ENCODE data around the gene GZF1. TPM values are rescaled to one million over a fixed set of nuclear protein-coding genes. Genes with fewer than 3 reads are reported as not detected.

Gene GZF1
- total RNA-seq, 2 experiments from 2014 or later: 11.5 to 12.1 TPM

DNA sequence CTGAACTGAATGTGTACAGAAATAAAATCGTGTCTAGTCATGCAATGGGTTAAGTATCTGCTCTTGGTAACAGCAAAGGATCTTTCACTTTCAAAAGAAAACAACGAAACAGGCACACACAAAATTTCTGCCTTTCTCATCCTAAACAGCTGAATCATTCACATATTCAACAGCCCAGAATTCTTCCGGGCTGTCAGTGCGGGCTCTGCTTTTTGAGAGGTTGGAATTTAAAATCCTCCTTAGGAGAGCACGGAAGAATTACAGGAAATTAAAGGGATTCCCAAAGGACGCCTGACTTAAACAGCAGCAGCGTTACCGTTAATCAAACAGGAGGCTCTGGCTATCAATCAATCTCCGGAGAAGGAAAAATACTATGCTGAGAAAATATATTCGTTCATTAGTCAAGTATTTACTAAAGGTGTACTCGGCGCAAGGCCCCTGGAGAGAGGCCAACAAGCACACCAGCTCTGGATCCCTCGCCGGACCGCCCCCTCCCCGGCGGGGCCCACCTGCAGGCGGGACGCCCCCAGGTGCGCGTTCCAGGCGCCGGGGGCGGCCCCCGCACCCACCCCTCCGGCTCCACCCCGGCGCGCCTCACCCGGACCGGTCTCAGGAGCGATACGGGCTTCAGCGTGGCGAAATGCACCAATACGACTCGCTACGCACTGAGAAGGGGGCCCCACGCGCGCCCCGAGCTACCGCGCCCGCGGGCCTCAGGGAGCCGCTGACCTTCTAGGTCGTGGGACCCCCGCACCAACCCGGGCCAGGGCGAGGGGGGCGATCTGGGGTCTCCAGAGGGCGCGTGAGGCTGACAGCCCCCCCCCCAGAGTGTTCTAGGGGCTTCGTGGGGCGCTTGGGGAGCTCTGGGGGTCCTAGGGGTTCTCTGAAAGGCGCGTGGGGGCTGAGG is 58.3 kb downstream of the GZF1 start:
- H3K27me3 Mint-ChIP-seq: peaks cover 6% of the 10 kb centered on the region
- no peaks in the 10 kb centered on the region for H3K9me3 Mint-ChIP-seq
- peaks cover 36% of the 10 kb centered on the region for H3K4me1 Mint-ChIP-seq
- peak overlapping the region; percentile 86 for H3K4me3 Mint-ChIP-seq
- H3K27ac Mint-ChIP-seq: peak overlapping the region; percentile 85
- DNase-seq: peak; percentile 65
- no peaks in the 10 kb centered on the region for H3K36me3 Mint-ChIP-seq

- Mint-ChIP-seq H3K4me3 (peak within 1 kb of the TSS; percentile 86), H3K27me3 (peaks cover 6% of the 10 kb centered on the region), H3K4me1 (peaks cover 28% of the 10 kb centered on the region), H3K36me3 (no peaks in the 10 kb centered on the region), H3K27ac (peak within 1 kb of the TSS; percentile 79), H3K9me3 (no peaks in the 10 kb centered on the region)
- DNase-seq: peak; percentile 94
Observed at GRCh38 chr20:23420943-23421931, 59.3 kb downstream of the GZF1 start, which contains the start of gene NAPB. NAPB (minus strand) TSS chr20:23421488; CDS start chr20:23421402, 86 bp downstream.

Other genes with a start within 250 kb of the GZF1 start
- 10 to 100 TPM; 53.5 to 55.9 TPM for gene NXT1, start 11.4 kb upstream of the GZF1 start, total RNA-seq
- gene NAPB, start 59.3 kb downstream of the GZF1 start, total RNA-seq: 1 to 10 TPM; 6.7 to 7.2 TPM
- gene CSTL1, start 77.5 kb downstream of the GZF1 start, total RNA-seq: not detected
- gene CST11, start 90.7 kb downstream of the GZF1 start, total RNA-seq: not detected
- gene CST8, start 128.9 kb downstream of the GZF1 start, total RNA-seq: not detected
- gene CST9L, start 206.3 kb downstream of the GZF1 start, total RNA-seq: not detected
- gene CST9, start 243.7 kb downstream of the GZF1 start, total RNA-seq: not detected